GM19328 (cell line): Measurements from ENCODE around the gene BFSP1.

Experiments
- ATAC-seq: cut with Tn5 transposase; IDR thresholded peaks from one replicate; pipeline ENCODE4 v1.9.1; 2021; ENCODE audit warnings: mild to moderate bottlenecking, moderate library complexity; ENCODE audit not compliant: unreplicated experiment

BFSP1 gene

DNA sequence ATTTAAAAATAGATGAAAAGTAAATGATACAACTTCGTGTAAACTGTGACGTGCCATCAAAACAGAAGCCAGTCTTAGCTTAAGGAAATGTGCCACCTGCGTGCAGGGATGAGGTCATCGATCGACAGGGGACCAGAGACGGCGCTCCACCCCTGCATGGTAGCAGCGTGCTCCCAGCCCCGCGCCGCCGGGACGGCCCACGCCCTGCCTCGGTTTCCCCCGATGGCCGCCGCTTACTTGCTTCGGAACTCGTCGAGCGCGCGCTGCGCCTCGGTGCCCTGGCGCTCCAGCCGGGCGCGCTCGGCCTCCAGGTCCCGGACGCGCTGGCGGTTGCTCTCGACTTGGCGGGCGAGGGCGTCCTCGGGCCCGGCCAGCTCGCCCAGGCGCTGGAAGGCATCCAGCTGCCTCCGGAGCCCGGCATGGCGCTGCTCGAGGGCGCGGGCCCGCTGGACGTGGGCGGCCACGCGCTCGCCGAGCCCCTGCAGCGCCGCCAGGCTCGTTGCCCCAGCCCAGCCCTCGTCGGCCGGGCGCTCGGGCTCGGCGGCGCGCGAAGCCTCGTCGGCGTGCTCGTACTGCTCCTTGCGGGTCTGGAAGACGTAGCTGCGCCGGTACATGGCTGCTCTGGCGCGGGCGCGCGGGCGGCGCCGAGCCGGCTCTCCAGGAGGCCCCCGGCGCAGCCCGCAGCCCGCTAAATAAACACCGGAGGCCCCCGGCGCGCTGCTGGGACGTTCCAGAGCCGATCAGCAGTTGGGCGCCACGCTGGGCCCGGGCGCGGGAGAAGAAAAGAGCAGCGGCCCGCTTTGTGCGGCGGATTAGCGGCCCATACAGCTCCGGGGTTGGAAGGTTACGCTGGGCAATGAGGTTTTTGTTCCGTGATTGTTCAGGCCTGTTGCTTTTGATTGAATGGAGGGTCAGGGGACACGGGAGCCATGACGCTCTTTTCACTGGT is at the start of gene BFSP1:
BFSP1 (minus strand) TSS at position 664 of the 949 bp plus-strand sequence; CDS start at position 614, 50 bp downstream.
- no peak for ATAC-seq

DNA sequence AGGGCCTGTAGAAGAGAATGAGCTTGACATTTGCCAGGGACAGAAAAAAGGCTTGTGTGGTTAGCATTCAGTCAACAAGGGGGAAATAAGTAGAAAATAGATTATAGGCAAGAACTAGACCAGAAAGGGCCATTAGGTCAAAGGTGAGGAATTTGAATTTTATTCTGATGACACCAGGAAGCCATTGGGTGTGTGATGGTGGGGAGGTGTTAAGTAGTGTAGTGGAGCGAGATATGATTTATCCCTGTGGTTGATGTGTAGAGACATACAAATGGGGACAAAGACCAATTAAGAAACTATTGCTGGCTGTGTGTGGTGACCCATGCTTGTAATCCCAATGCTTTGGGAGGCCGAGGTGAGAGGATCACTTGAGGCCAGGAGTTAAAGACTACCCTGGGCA is 49.7 kb upstream of the BFSP1 start:
- no peak for ATAC-seq

- ATAC-seq: no peak
Measured at GRCh38 chr20:17579369-17580039, 48.3 kb upstream of the BFSP1 start.

DNA sequence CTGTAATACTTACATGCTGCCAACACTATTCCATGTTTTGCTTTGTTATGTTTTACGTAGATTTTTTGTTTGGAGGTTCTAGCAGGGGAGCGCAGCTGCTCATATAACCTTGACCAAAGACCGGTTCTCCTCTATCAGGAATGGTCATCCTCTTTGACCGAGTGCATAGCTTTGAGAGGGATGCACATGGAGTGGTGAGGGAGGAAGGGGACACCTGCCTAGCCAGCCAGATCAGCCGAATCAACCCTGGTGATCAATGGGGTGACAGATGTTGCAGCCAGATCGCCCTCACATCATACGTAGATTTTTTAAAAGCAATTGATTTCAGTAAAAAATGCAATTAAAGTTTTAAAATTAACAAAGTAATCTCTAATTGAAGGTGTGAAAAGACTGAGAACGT is 45.0 kb upstream of the BFSP1 start:
- no peak for ATAC-seq

DNA sequence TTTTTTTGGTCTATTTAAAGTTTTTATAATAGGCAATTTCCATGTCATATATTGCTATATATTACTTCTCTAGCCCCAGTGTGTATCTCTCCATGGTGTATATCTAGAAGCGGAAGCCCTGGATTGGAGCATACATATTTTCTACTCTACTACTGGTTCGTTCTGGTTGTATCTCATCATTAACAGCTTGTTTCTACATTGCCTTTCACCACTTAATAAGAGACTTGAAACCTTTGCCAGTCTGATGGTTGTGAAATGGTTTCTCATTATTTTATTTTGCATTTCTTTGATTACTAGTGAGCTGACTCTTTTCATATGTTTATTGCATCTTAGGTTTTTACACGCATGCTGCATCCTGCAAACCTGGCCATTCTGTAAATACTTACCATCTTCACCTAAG is 42.3 kb upstream of the BFSP1 start:
- ATAC-seq: no peak

DNA sequence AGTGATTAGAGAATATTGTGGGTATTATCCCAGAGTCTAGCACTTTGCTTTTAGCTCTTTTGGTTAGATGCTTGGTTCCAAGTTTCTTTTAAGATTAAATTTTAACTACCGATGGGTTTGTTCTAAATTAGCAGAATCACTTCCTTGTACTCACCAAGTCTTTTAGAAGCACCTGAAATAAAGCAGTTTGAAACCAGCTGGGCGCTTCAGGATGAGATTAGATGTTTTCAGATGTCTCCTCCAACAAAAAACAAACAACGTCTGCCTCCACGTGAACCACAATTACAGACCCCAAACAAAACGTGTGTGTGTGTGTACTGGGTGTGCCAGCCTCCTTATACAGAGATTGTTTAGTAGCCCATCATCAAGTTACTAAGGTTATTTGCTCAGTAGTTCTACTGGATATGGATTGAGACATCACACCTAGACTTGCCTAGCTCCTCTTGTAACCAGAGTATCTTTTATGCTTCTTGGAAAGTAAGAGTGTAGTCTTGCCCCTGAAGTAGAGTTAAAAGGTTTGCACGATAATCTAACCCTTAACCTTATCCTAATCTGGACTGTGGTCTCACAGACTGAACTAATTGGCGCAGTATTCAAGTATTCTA is 41.0 kb upstream of the BFSP1 start:
- ATAC-seq: no peak

- no peak for ATAC-seq
Measured at GRCh38 chr20:17571153-17571527, 40.0 kb upstream of the BFSP1 start.

DNA sequence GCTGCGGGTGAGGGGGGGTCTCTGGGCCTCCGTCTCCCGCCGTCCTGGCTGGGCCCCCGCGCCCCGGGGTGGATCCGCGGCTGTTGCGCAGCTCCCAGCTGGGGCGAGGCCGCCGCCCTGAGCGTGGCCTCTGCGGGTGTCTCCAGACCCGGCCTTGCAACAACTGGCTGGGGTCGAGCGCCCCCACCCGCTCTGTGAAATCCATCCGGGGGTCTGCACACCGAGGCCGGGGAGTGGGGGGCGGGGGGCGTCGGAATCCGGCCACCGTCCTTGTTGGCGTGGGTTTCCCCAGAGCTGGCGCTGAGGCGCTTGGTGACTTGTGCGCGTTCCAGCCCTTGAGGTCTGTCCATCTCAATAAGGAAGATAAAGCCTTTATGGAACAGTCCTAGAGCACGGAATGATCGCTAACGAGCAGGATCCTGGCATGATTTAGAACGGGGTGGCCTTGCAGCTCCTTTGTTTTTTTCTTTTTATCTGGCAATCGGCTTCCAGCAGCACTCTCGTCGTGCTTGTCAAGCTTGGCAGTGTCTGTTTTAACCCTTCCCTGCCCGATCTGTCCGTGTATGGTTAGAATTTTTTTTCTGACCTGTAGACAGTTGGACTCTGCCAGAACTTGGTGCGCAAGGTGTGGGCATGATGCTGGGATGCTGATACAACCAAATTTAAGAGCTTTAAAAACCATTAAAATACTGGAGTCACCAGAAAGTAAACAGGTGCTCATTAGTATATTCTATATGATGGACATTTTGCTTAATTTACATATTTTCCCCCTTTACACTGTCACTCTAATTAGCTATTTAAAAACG is 39.4 kb upstream of the BFSP1 start:
- ATAC-seq: peak; percentile 27

DNA sequence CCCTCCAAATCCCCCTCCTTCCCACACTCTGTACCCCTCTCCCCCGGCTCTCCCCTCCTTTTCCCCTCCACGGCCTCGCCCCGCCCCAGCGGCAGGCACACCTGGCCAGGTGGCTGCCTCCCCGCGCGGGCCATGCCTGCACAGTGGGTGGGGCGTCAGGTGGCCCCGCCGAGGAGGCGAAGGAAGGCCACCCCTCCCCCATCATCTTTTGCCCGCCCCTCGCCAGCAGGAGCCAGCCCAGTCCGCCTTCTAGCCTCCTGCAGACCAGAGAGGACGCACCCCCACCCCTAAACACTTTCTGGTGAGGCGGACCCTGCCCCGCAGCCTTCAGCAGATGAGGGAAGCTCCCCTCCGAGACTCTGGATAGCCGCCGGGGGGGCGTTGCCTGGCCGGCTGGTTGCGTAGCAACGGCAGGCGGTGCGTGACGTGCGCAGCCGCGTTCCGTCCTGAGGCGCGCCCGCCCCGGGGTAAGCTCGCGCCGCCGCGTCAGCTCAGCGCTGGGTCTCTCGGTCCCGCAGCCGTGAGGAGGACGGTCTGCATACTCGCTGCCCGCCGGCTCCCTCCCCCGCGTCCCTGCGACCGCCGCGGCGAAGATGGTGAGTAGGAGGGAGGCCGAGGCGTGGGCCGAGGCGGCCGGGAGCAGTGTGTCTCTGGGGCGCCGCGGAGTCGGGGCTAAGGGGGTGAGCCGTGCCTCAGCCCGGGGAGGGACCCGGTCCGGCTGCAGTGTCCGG is 38.6 kb upstream of the BFSP1 start, which contains the start of gene DSTN:
DSTN (plus strand) TSS at position 460 of the 731 bp plus-strand sequence; CDS start at position 594, 134 bp downstream.
- peak; percentile 96 for ATAC-seq

- ATAC-seq: no peak
Measured at GRCh38 chr20:17568972-17569521, 37.9 kb upstream of the BFSP1 start.

- ATAC-seq: no peak
Measured at GRCh38 chr20:17568045-17568788, 37.0 kb upstream of the BFSP1 start.

GRCh38 chr20:17566345-17566744 is 35.2 kb upstream of the BFSP1 start:
- ATAC-seq: no peak

- no peak for ATAC-seq
Measured at GRCh38 chr20:17565169-17565845, 34.1 kb upstream of the BFSP1 start.

DNA sequence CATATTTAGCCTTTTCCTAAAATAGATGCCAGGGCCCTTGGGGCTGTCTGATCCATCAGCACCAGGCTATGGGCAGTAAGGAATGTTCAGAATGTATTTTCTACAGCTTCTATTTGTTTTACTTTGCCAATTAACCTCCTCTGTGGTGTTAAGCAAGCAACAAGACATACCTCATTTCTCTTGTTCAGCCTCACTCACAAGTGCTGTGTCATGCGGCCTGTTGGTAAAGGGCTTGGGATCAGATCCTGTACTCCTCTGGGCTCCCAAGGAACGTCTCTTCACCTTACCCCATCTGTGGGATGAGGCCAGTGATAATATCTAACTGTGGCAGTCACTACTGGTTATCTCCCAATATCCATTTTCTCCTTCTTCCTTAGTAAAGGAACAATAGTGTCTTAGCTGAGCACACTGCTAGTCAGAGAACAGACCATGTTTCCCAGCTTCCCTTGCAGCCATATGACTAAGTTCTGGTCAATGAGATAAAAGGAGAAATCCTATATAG is 31.7 kb upstream of the BFSP1 start:
- no peak for ATAC-seq

GRCh38 chr20:17560344-17561074 is 29.3 kb upstream of the BFSP1 start:
- ATAC-seq: no peak

GRCh38 chr20:17559338-17559737 is 28.2 kb upstream of the BFSP1 start:
- no peak for ATAC-seq

- ATAC-seq: no peak
Measured at GRCh38 chr20:17558941-17559304, 27.7 kb upstream of the BFSP1 start.
